GM23338 (cell line): Measurements from ENCODE around the gene ACBD7. TPM values are rescaled to one million over a fixed set of nuclear protein-coding genes. Genes with fewer than 3 reads are reported as not detected.

ENCODE experiments used
- ATAC-seq: fragments of 200-7000 bp; cut with Tn5 transposase; 3 replicates; pipeline ENCODE4 v1.9.1; 2020
- DNase-seq: peaks from one replicate; pipeline ENCODE4 v3.0.0-alpha.2; 2015; ENCODE audit warnings: low spot score
- H2AFZ ChIP-seq: fragments of 200-600 bp; sonication (generic); 2 replicates; pipeline ENCODE4 v1.8.0; 2016; ENCODE audit warnings: antibody characterized with exemption, mild to moderate bottlenecking, moderate library complexity
- H3F3A ChIP-seq: fragments of 200-600 bp; sonication (generic); replicated peaks from 2 replicates; pipeline ENCODE4 v1.8.0; 2017; ENCODE audit warnings: antibody characterized with exemption, mixed run types, low read depth
- H3K27ac ChIP-seq: fragments of 200-600 bp; sonication (generic); 2 replicates; pipeline ENCODE4 v1.6.1; 2016; ENCODE audit warnings: low read depth
- H3K27me3 ChIP-seq: fragments of 200-600 bp; sonication (generic); 2 replicates; pipeline ENCODE4 v1.8.0; 2016; ENCODE audit warnings: mild to moderate bottlenecking, mixed run types, moderate library complexity; ENCODE audit not compliant: insufficient read depth
- H3K36me3 ChIP-seq: fragments of 200-600 bp; sonication (generic); 2 replicates; pipeline ENCODE4 v1.8.0; 2016; ENCODE audit warnings: mild to moderate bottlenecking; ENCODE audit not compliant: insufficient read depth
- H3K4me1 ChIP-seq: fragments of 200-600 bp; sonication (generic); 2 replicates; pipeline ENCODE4 v1.8.0; 2016; ENCODE audit warnings: mild to moderate bottlenecking, moderate library complexity; ENCODE audit not compliant: insufficient read depth
- H3K4me2 ChIP-seq: fragments of 200-600 bp; sonication (generic); 2 replicates; pipeline ENCODE4 v1.7.1; 2017; ENCODE audit warnings: mixed run types
- H3K4me3 ChIP-seq: fragments of 200-600 bp; sonication (generic); 2 replicates; pipeline ENCODE4 v1.6.1; 2016; ENCODE audit warnings: mixed run types
- H3K79me2 ChIP-seq: fragments of 200-600 bp; sonication (generic); replicated peaks from 2 replicates; pipeline ENCODE4 v1.8.0; 2017; ENCODE audit warnings: mild to moderate bottlenecking; ENCODE audit not compliant: insufficient read depth
- H3K9me2 ChIP-seq: fragments of 200-600 bp; sonication (generic); 2 replicates; pipeline ENCODE4 v1.8.0; 2017; ENCODE audit not compliant: insufficient read depth
- H4K20me1 ChIP-seq: fragments of 200-600 bp; sonication (generic); replicated peaks from 2 replicates; pipeline ENCODE4 v1.8.0; 2017; ENCODE audit warnings: mild to moderate bottlenecking; ENCODE audit not compliant: insufficient read depth
- H3K27ac Mint-ChIP-seq: 2 replicates; pipeline ENCODE4 v1.8.0; 2020; ENCODE audit warnings: inconsistent platforms, mild to moderate bottlenecking, moderate library complexity, mixed read lengths
- H3K27me3 Mint-ChIP-seq: 3 replicates; pipeline ENCODE4 v1.8.0; 2022; ENCODE audit warnings: low read depth, mild to moderate bottlenecking, moderate library complexity, mixed read lengths, inconsistent platforms; ENCODE audit not compliant: insufficient read depth, poor library complexity
- H3K36me3 Mint-ChIP-seq: 3 replicates; pipeline ENCODE4 v1.8.0; 2021; ENCODE audit warnings: low read depth, mild to moderate bottlenecking, inconsistent platforms, moderate library complexity, mixed read lengths
- H3K4me1 Mint-ChIP-seq: 3 replicates; pipeline ENCODE4 v1.8.0; 2020; ENCODE audit warnings: mild to moderate bottlenecking, inconsistent platforms, mixed read lengths
- H3K4me3 Mint-ChIP-seq: 3 replicates; pipeline ENCODE4 v1.8.0; 2021; ENCODE audit warnings: moderate library complexity, mild to moderate bottlenecking, inconsistent platforms, mixed read lengths
- H3K9me3 Mint-ChIP-seq: 3 replicates; pipeline ENCODE4 v1.8.0; 2020; ENCODE audit warnings: moderate library complexity, mild to moderate bottlenecking, inconsistent platforms, mixed read lengths
- CREB1 ChIP-seq: fragments of 250-450 bp; sonication (Bioruptor Pico); IDR thresholded peaks from 2 replicates; pipeline ENCODE4 v1.5.0; 2020; ENCODE audit warnings: low read depth, mild to moderate bottlenecking, moderate library complexity
- EZH2 ChIP-seq: fragments of 200-600 bp; sonication (generic); IDR thresholded peaks from one replicate; pipeline ENCODE4 v1.8.0; 2017; ENCODE audit warnings: antibody characterized with exemption, mild to moderate bottlenecking, low read depth; ENCODE audit not compliant: unreplicated experiment
- EZH2phosphoT487 ChIP-seq: fragments of 200-600 bp; sonication (generic); IDR thresholded peaks from one replicate; pipeline ENCODE4 v1.8.1; 2018; ENCODE audit warnings: antibody characterized with exemption; ENCODE audit not compliant: unreplicated experiment
- JUNB ChIP-seq: IDR thresholded peaks from one replicate; pipeline ENCODE4 v1.6.1; 2016; ENCODE audit warnings: antibody characterized with exemption; ENCODE audit not compliant: unreplicated experiment
- NANOG ChIP-seq: IDR thresholded peaks from 2 replicates; pipeline ENCODE4 v1.6.1; 2016; ENCODE audit warnings: antibody characterized with exemption, borderline replicate concordance
- POLR2AphosphoS5 ChIP-seq: IDR thresholded peaks from 2 replicates; pipeline ENCODE4 v1.6.1; 2016; ENCODE audit warnings: antibody characterized with exemption, low read depth
- STAT1 ChIP-seq: IDR thresholded peaks from one replicate; pipeline ENCODE4 v1.6.1; 2016; ENCODE audit warnings: antibody characterized with exemption; ENCODE audit not compliant: unreplicated experiment
- ZNF114 ChIP-seq: fragments of 250-450 bp; sonication (Bioruptor Pico); IDR thresholded peaks from 2 replicates; pipeline ENCODE4 v1.5.0; 2020; ENCODE audit warnings: mild to moderate bottlenecking, moderate library complexity
- ZNF331 ChIP-seq: fragments of 250-450 bp; sonication (Bioruptor Pico); IDR thresholded peaks from 2 replicates; pipeline ENCODE4 v1.5.0; 2020; ENCODE audit warnings: low read depth, mild to moderate bottlenecking, moderate library complexity
- polyA plus RNA-seq: library from polyadenylated mRNA; unstranded; fragments of >200 nt; fragmentation: Nextera tagmentation; extraction: Ambion mirVana; gene quantifications from 2 replicates; pipeline ENCODE4 v1.2.1, GENCODE V29; 2016
- total RNA-seq: library from RNA; depleted of rRNA; stranded (reverse); fragments of >200 nt; shearing (Covaris generic); gene quantifications from 2 replicates; pipeline ENCODE4 v1.2.3, GENCODE V29; 2014
- TF ChIP-seq, protein P1 (sequence below), 2 experiments: fragments of 200-600 bp in 1 of 2; sonication (generic) in 1 of 2; conservative IDR thresholded peaks; 2 replicates each; pipeline versions ENCODE4 v1.5.1 to v1.6.1; 2016 to 2017; ENCODE audit warnings: antibody characterized with exemption in 2 of 2, low read depth in 2 of 2, mild to moderate bottlenecking in 2 of 2, moderate library complexity in 1 of 2
- TF ChIP-seq, protein P2 (sequence below): IDR thresholded peaks from one replicate; pipeline ENCODE4 v1.6.1; 2018; ENCODE audit warnings: antibody characterized with exemption; ENCODE audit not compliant: unreplicated experiment
- TF ChIP-seq, protein P3 (sequence below): IDR thresholded peaks from 2 replicates; pipeline ENCODE4 v1.6.1; 2016; ENCODE audit warnings: antibody characterized with exemption
- TF ChIP-seq, protein P4 (sequence below): fragments of 250-450 bp; sonication (Bioruptor Pico); IDR thresholded peaks from 2 replicates; pipeline ENCODE4 v1.5.0; 2020; ENCODE audit warnings: mild to moderate bottlenecking, moderate library complexity

ACBD7 gene
- total and polyA plus RNA-seq, 2 experiments from 2014 or later, result 2.8 to 14.7 TPM

DNA sequence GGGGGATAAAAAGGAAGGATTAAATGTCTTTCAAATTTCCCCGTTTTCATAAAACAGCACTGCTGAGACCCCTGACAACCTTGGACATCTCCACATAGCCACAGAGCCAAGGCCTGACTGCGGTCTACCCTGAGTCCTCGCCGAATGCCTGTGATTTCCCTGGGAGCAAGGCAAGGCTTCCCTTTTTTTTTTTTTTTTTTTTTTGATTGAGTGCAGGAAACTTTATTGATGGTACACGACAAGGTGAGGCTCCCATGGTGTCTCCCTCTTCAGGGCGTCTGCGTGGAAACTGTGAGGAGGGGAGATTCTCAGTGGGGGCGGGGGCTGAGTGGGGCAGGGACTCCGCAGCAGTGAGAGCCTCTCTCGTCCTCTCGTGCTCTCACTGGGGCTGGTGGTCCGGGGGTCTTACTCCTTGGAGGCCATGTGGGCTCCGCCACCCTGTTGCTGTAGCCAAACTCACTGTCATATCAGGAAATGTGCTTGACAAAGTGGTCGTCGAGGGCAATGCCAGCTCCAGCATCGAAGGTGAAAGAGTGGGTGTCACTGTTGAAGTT, 4.4 kb upstream of the ACBD7 start:
- Histone ChIP-seq H2AFZ (no peak overlapping the region), H3K4me3 (no peak overlapping the region), H3K27me3 (no peaks in the 10 kb centered on the region), H3K4me1 (no peaks in the 10 kb centered on the region; the same call in 1 of the 2 replicates), H3K36me3 (no peaks in the 10 kb centered on the region), H3K27ac (no peak overlapping the region), H3K4me2 (no peak overlapping the region), H4K20me1 (no peaks in the 10 kb centered on the region), H3K79me2 (peaks cover 6% of the 10 kb centered on the region), H3F3A (no peaks in the 10 kb centered on the region; the same call in 1 of the 2 replicates), H3K9me2 (no peaks in the 10 kb centered on the region)
- no peak overlapping the region for H3K27ac Mint-ChIP-seq
- no peak for ATAC-seq
- H3K36me3 Mint-ChIP-seq, result no peaks in the 10 kb centered on the region; the same call in 2 of the 3 replicates
- peaks cover 7% of the 10 kb centered on the region for H3K27me3 Mint-ChIP-seq
- no peaks in the 10 kb centered on the region; the same call in 2 of the 3 replicates for H3K4me1 Mint-ChIP-seq
- TF ChIP-seq, protein P1, sequence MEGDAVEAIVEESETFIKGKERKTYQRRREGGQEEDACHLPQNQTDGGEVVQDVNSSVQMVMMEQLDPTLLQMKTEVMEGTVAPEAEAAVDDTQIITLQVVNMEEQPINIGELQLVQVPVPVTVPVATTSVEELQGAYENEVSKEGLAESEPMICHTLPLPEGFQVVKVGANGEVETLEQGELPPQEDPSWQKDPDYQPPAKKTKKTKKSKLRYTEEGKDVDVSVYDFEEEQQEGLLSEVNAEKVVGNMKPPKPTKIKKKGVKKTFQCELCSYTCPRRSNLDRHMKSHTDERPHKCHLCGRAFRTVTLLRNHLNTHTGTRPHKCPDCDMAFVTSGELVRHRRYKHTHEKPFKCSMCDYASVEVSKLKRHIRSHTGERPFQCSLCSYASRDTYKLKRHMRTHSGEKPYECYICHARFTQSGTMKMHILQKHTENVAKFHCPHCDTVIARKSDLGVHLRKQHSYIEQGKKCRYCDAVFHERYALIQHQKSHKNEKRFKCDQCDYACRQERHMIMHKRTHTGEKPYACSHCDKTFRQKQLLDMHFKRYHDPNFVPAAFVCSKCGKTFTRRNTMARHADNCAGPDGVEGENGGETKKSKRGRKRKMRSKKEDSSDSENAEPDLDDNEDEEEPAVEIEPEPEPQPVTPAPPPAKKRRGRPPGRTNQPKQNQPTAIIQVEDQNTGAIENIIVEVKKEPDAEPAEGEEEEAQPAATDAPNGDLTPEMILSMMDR (conservative IDR thresholded peaks at IDR 0.05; ENCODE audit: low read depth in 2 of 2), result no peak
- TF ChIP-seq ZNF114 (CRISPR knock-in tag), result no peak
- TF ChIP-seq, protein P2, sequence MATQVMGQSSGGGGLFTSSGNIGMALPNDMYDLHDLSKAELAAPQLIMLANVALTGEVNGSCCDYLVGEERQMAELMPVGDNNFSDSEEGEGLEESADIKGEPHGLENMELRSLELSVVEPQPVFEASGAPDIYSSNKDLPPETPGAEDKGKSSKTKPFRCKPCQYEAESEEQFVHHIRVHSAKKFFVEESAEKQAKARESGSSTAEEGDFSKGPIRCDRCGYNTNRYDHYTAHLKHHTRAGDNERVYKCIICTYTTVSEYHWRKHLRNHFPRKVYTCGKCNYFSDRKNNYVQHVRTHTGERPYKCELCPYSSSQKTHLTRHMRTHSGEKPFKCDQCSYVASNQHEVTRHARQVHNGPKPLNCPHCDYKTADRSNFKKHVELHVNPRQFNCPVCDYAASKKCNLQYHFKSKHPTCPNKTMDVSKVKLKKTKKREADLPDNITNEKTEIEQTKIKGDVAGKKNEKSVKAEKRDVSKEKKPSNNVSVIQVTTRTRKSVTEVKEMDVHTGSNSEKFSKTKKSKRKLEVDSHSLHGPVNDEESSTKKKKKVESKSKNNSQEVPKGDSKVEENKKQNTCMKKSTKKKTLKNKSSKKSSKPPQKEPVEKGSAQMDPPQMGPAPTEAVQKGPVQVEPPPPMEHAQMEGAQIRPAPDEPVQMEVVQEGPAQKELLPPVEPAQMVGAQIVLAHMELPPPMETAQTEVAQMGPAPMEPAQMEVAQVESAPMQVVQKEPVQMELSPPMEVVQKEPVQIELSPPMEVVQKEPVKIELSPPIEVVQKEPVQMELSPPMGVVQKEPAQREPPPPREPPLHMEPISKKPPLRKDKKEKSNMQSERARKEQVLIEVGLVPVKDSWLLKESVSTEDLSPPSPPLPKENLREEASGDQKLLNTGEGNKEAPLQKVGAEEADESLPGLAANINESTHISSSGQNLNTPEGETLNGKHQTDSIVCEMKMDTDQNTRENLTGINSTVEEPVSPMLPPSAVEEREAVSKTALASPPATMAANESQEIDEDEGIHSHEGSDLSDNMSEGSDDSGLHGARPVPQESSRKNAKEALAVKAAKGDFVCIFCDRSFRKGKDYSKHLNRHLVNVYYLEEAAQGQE, result no peak
- no peak for TF ChIP-seq STAT1
- TF ChIP-seq, protein P3, sequence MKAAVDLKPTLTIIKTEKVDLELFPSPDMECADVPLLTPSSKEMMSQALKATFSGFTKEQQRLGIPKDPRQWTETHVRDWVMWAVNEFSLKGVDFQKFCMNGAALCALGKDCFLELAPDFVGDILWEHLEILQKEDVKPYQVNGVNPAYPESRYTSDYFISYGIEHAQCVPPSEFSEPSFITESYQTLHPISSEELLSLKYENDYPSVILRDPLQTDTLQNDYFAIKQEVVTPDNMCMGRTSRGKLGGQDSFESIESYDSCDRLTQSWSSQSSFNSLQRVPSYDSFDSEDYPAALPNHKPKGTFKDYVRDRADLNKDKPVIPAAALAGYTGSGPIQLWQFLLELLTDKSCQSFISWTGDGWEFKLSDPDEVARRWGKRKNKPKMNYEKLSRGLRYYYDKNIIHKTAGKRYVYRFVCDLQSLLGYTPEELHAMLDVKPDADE, result no peak
- no peak for TF ChIP-seq EZH2
- TF ChIP-seq CREB1 (CRISPR knock-in tag), result no peak
- no peak for TF ChIP-seq ZNF331
- no peak for TF ChIP-seq NANOG
- TF ChIP-seq EZH2phosphoT487, result no peak
- TF ChIP-seq JUNB, result no peak
- TF ChIP-seq, protein P4, sequence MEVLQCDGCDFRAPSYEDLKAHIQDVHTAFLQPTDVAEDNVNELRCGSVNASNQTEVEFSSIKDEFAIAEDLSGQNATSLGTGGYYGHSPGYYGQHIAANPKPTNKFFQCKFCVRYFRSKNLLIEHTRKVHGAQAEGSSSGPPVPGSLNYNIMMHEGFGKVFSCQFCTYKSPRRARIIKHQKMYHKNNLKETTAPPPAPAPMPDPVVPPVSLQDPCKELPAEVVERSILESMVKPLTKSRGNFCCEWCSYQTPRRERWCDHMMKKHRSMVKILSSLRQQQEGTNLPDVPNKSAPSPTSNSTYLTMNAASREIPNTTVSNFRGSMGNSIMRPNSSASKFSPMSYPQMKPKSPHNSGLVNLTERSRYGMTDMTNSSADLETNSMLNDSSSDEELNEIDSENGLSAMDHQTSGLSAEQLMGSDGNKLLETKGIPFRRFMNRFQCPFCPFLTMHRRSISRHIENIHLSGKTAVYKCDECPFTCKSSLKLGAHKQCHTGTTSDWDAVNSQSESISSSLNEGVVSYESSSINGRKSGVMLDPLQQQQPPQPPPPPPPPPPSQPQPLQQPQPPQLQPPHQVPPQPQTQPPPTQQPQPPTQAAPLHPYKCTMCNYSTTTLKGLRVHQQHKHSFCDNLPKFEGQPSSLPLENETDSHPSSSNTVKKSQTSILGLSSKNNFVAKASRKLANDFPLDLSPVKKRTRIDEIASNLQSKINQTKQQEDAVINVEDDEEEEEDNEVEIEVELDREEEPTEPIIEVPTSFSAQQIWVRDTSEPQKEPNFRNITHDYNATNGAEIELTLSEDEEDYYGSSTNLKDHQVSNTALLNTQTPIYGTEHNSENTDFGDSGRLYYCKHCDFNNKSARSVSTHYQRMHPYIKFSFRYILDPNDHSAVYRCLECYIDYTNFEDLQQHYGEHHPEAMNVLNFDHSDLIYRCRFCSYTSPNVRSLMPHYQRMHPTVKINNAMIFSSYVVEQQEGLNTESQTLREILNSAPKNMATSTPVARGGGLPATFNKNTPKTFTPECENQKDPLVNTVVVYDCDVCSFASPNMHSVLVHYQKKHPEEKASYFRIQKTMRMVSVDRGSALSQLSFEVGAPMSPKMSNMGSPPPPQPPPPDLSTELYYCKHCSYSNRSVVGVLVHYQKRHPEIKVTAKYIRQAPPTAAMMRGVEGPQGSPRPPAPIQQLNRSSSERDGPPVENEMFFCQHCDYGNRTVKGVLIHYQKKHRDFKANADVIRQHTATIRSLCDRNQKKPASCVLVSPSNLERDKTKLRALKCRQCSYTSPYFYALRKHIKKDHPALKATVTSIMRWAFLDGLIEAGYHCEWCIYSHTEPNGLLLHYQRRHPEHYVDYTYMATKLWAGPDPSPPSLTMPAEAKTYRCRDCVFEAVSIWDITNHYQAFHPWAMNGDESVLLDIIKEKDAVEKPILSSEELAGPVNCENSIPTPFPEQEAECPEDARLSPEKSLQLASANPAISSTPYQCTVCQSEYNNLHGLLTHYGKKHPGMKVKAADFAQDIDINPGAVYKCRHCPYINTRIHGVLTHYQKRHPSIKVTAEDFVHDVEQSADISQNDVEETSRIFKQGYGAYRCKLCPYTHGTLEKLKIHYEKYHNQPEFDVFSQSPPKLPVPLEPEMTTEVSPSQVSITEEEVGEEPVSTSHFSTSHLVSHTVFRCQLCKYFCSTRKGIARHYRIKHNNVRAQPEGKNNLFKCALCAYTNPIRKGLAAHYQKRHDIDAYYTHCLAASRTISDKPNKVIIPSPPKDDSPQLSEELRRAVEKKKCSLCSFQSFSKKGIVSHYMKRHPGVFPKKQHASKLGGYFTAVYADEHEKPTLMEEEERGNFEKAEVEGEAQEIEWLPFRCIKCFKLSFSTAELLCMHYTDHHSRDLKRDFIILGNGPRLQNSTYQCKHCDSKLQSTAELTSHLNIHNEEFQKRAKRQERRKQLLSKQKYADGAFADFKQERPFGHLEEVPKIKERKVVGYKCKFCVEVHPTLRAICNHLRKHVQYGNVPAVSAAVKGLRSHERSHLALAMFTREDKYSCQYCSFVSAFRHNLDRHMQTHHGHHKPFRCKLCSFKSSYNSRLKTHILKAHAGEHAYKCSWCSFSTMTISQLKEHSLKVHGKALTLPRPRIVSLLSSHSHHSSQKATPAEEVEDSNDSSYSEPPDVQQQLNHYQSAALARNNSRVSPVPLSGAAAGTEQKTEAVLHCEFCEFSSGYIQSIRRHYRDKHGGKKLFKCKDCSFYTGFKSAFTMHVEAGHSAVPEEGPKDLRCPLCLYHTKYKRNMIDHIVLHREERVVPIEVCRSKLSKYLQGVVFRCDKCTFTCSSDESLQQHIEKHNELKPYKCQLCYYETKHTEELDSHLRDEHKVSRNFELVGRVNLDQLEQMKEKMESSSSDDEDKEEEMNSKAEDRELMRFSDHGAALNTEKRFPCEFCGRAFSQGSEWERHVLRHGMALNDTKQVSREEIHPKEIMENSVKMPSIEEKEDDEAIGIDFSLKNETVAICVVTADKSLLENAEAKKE (CRISPR knock-in tag), result no peak
- TF ChIP-seq POLR2AphosphoS5, result no peak
- H3K4me3 Mint-ChIP-seq, result no peak overlapping the region
- H3K9me3 Mint-ChIP-seq, result no peaks in the 10 kb centered on the region
- DNase-seq, result no peak
